ENCODE results near the gene ITGA2. TPM values are rescaled to one million over a fixed set of nuclear protein-coding genes. Genes with fewer than 3 reads are reported as not detected.

The ITGA2 gene
- total and polyA plus RNA-seq, 9 of the 15 experiments (the other 6 are each of a cell fraction or from before 2014, with no cell fraction given): 0.01 to 0.09 (median 0.03) TPM; not detected in 5

DNA sequence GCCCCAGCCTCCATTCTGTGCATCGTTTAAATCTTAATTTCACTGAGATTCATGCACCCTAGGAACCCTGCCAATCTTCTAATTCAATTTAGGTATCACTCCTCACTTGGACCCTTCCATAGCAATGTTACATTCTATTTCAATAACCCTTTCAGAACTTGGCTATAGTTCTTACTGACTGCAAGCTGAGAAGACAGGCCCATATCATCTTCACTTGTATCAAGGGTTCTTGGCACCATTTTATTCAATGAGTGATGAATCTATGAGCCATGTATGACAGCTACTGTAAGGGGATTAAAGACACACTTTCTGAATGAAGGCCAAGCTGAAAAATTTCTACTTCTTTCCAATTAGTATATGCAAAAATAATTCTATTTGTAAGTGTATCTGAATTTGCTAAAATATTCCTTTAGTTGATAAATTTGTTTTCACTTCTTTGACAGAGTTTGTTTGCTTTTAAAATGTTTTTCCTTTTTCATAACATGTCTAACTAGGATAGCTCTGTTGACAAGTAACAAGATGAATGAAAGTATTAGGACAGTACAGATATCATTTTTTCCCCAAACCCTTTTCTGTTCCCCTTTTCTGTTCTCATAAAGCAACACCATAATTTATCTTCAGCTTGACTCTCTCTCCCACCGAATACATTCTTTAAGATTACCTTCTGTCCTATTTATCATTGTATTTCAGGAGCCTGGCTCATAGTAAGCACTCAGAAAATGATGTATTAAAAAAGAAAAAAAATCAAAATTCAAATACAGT lies 9.6 kb downstream of the ITGA2 start (continued):
- TF ChIP-seq NFE2L1 (tag; IDR thresholded peaks at IDR 0.05; ENCODE audit: borderline replicate concordance, low read depth) (no peak), CBX3 (IDR thresholded peaks at IDR 0.05; ENCODE audit: borderline replicate concordance in 1 of 2, low read length in 2 of 2) (no peak), NBN (IDR thresholded peaks at IDR 0.05; ENCODE audit: low read depth) (no peak), GABPB1 (CRISPR knock-in tag; IDR thresholded peaks at IDR 0.05) (no peak), CCAR2 (IDR thresholded peaks at IDR 0.05; ENCODE audit: low read depth, low read length) (no peak), NR3C1 (CRISPR knock-in tag; IDR thresholded peaks at IDR 0.05) (no peak), CBX1 (IDR thresholded peaks at IDR 0.05; ENCODE audit: low read depth) (no peak), SIN3B (IDR thresholded peaks at IDR 0.05; ENCODE audit: low read depth) (no peak), KHSRP (IDR thresholded peaks at IDR 0.05) (no peak)

DNA sequence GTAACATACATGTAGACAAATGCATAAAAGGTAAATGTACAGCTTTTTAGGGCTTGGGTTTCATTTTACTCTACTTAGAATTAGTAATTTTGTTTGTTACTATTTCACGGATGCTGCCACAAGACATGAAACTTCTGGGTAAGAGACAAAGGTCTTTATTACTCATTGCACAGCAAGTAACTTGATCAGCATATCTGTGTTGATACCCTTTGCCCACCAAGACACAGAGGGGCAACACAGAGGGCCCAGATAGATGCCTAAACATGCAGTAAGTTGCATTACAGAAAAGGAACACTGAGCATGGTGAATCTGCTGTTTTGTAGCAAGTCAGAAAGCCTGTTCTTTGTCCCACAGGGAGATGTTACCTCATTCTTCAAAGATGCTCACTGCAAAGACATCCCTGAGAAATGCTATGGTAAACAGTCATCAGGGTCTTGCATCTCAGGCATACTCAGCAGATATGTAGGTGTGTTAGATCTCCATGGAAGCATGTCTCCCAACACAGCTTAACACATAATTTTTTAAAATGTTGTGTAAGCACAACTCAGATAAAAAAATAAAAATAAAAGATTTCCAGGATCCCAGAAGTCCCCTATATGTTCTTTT lies 10.3 kb downstream of the ITGA2 start:
- in situ Hi-C loops (cut with MboI) (no loop called here), intact Hi-C loops (cut with micrococcal nuclease) (no loop called here)
- Histone ChIP-seq H3K9ac (ENCODE audit: insufficient read depth in 1 of 2, low read depth in 2 of 2, low read length in 2 of 2) (no peak overlapping the region), H3K79me2 (ENCODE audit: control insufficient read depth, insufficient read depth, low read length) (no peaks in the 10 kb centered on the region), H3K27ac (ENCODE audit: extremely low read depth, low read depth, low read length) (no peak overlapping the region), H3K9me1 (ENCODE audit: control insufficient read depth, insufficient read depth, low read length) (no peaks in the 10 kb centered on the region), H2AFZ (ENCODE audit: low read depth, low read length) (no peak overlapping the region), H3K4me2 (ENCODE audit: insufficient read depth, low read length) (no peak overlapping the region), H4K20me1 (replicated peaks; ENCODE audit: control insufficient read depth, insufficient read depth, low read length) (no peaks in the 10 kb centered on the region), H3K4me1 (replicated peaks in 1 of 2; ENCODE audit: control insufficient read depth in 2 of 2, insufficient read depth in 2 of 2, low read length in 2 of 2) (no peaks in the 10 kb centered on the region), H3K9me3 (replicated peaks; ENCODE audit: control insufficient read depth, insufficient read depth, low read depth, low read length) (no peaks in the 10 kb centered on the region), H3K27me3 (ENCODE audit: control insufficient read depth in 2 of 2, insufficient read depth in 2 of 2, low read length in 2 of 2) (no peaks in the 10 kb centered on the region), H3K4me3 (no peak overlapping the region), H3K36me3 (ENCODE audit: control insufficient read depth, insufficient read depth, low read length) (no peaks in the 10 kb centered on the region)
- ChIA-PET CTCF (ENCODE audit: low intra/inter-chr PET ratio) (no interaction called here), POLR2A (no interaction called here)
- no peak for ATAC-seq
- 7% methylated on average over 1 of the region's 1 CpG for WGBS (ENCODE audit: insufficient coverage, low coverage, missing lambda C conversion rate)
- BruUV-seq (replicated peaks): no TSS peak
- no peak for FAIRE-seq
- DNase-seq (ENCODE audit: extremely low read depth in 1 of 4, low spot score in 3 of 4): no peak
- TF ChIP-seq IFI16 (CRISPR knock-in tag; IDR thresholded peaks at IDR 0.05): no peak
- TF ChIP-seq, protein P1, sequence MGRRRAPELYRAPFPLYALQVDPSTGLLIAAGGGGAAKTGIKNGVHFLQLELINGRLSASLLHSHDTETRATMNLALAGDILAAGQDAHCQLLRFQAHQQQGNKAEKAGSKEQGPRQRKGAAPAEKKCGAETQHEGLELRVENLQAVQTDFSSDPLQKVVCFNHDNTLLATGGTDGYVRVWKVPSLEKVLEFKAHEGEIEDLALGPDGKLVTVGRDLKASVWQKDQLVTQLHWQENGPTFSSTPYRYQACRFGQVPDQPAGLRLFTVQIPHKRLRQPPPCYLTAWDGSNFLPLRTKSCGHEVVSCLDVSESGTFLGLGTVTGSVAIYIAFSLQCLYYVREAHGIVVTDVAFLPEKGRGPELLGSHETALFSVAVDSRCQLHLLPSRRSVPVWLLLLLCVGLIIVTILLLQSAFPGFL (CRISPR knock-in tag; IDR thresholded peaks at IDR 0.05): no peak
- TF ChIP-seq ESRRA (IDR thresholded peaks at IDR 0.05; ENCODE audit: borderline replicate concordance, low read depth): no peak
- no peak for TF ChIP-seq HDAC6 (IDR thresholded peaks at IDR 0.05; ENCODE audit: low read depth, low read length)
- no peak for TF ChIP-seq THRAP3 (IDR thresholded peaks at IDR 0.05; ENCODE audit: borderline replicate concordance)
- TF ChIP-seq, protein P2, sequence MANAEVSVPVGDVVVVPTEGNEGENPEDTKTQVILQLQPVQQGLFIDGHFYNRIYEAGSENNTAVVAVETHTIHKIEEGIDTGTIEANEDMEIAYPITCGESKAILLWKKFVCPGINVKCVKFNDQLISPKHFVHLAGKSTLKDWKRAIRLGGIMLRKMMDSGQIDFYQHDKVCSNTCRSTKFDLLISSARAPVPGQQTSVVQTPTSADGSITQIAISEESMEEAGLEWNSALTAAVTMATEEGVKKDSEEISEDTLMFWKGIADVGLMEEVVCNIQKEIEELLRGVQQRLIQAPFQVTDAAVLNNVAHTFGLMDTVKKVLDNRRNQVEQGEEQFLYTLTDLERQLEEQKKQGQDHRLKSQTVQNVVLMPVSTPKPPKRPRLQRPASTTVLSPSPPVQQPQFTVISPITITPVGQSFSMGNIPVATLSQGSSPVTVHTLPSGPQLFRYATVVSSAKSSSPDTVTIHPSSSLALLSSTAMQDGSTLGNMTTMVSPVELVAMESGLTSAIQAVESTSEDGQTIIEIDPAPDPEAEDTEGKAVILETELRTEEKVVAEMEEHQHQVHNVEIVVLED (CRISPR knock-in tag; IDR thresholded peaks at IDR 0.05): no peak
- TF ChIP-seq ZNF57 (CRISPR knock-in tag; IDR thresholded peaks at IDR 0.05): no peak
- TF ChIP-seq CBFA2T2 (conservative IDR thresholded peaks at IDR 0.05): no peak
- TF ChIP-seq SAP30 (IDR thresholded peaks at IDR 0.05; ENCODE audit: borderline replicate concordance, insufficient read depth, low read depth, low read length, poor library complexity, severe bottlenecking): no peak

All from K562 (cell line).